SK-N-SH (cell line): ENCODE results near the gene CEP112. TPM values are rescaled to one million over a fixed set of nuclear protein-coding genes. Genes with fewer than 3 reads are reported as not detected.

Source experiments
- CTCF ChIA-PET: fragments of 300-600, 350-600 bp; formaldehyde crosslinking; extraction: SDS; loops from one replicate; lab custom pipeline; 2021; lab: Yijun Ruan, JAX
- POLR2A ChIA-PET: fragments of 350-600 bp; sonication (Branson Sonifier 250); formaldehyde crosslinking; extraction: SDS; loops from one replicate; lab custom pipeline; 2020; ENCODE audit warnings: antibody characterized with exemption, inconsistent platforms; lab: Yijun Ruan, JAX
- DNase-seq: peaks from one replicate; pipeline ENCODE4 v3.0.0; 2012
- H2AFZ ChIP-seq: fragments of 200-600 bp; sonication (generic); 2 replicates; pipeline ENCODE4 v1.8.1; 2016; ENCODE audit warnings: antibody characterized with exemption, mild to moderate bottlenecking, low read depth
- H3F3A ChIP-seq: fragments of 200-600 bp; sonication (generic); replicated peaks from 2 replicates; pipeline ENCODE3; 2016; ENCODE audit warnings: antibody characterized with exemption, mild to moderate bottlenecking; ENCODE audit not compliant: insufficient read depth
- H3K27ac ChIP-seq, 2 experiments: fragments of 200-500 bp in 1 of 2; fragments of 200-600 bp in 1 of 2; sonication (Bioruptor generic) in 1 of 2; sonication (generic), shearing (Covaris generic) in 1 of 2; 2 replicates each; pipeline versions ENCODE4 v1.5.1 to v1.6.1; 2014 to 2016; ENCODE audit warnings: low read depth in 2 of 2, inconsistent platforms in 1 of 2, low read length in 1 of 2, mild to moderate bottlenecking in 1 of 2, mixed read lengths in 1 of 2
- H3K27me3 ChIP-seq: fragments of 200-600 bp; sonication (generic), shearing (Covaris generic); 2 replicates; pipeline ENCODE4 v1.6.1; 2016; ENCODE audit warnings: mixed run types; ENCODE audit not compliant: insufficient read depth
- H3K36me3 ChIP-seq, 2 experiments: fragments of 200-500 bp in 1 of 2; fragments of 200-600 bp in 1 of 2; sonication (Bioruptor generic) in 1 of 2; sonication (generic) in 1 of 2; replicated peaks in 1 of 2; 2 replicates each; pipeline versions ENCODE3 to v1.5.1; 2014 to 2016; ENCODE audit warnings: low read length in 1 of 2, mild to moderate bottlenecking in 1 of 2; ENCODE audit not compliant: insufficient read depth in 2 of 2, control insufficient read depth in 1 of 2
- H3K4me1 ChIP-seq, 2 experiments: fragments of 200-500 bp in 1 of 2; fragments of 200-600 bp in 1 of 2; sonication (Bioruptor generic) in 1 of 2; sonication (generic), shearing (Covaris generic) in 1 of 2; 2 replicates each; pipeline versions ENCODE4 v1.5.1 to v1.6.1; 2014 to 2016; ENCODE audit warnings: low read depth in 1 of 2, low read length in 1 of 2, mixed run types in 1 of 2; ENCODE audit not compliant: insufficient read depth in 2 of 2, control insufficient read depth in 1 of 2
- H3K4me2 ChIP-seq: fragments of 200-600 bp; sonication (generic), shearing (Covaris generic); 2 replicates; pipeline ENCODE4 v1.6.1; 2017; ENCODE audit warnings: mixed run types
- H3K4me3 ChIP-seq, 2 experiments: fragments of 200-500 bp in 1 of 2; fragments of 200-600 bp in 1 of 2; sonication (Bioruptor generic) in 1 of 2; sonication (generic), shearing (Covaris generic) in 1 of 2; 2 replicates each; pipeline versions ENCODE4 v1.5.1 to v1.8.1; 2014 to 2016; ENCODE audit warnings: low read depth in 2 of 2, inconsistent platforms in 1 of 2, low read length in 1 of 2, mild to moderate bottlenecking in 1 of 2, mixed read lengths in 1 of 2, moderate library complexity in 1 of 2
- H3K79me2 ChIP-seq: fragments of 200-600 bp; sonication (generic); 2 replicates; pipeline ENCODE4 v1.8.1; 2017; ENCODE audit warnings: mild to moderate bottlenecking; ENCODE audit not compliant: insufficient read depth
- H3K9ac ChIP-seq: fragments of 200-600 bp; sonication (generic); 2 replicates; pipeline ENCODE4 v1.6.1; 2017; ENCODE audit warnings: mixed run types
- H3K9me2 ChIP-seq: fragments of 200-600 bp; sonication (generic); 2 replicates; pipeline ENCODE4 v1.6.1; 2017; ENCODE audit warnings: mixed run types
- H3K9me3 ChIP-seq: fragments of 200-600 bp; sonication (generic); 2 replicates; pipeline ENCODE4 v1.6.1; 2017; ENCODE audit warnings: mixed run types, mild to moderate bottlenecking, moderate library complexity
- H4K20me1 ChIP-seq: fragments of 200-600 bp; sonication (generic); 2 replicates; pipeline ENCODE4 v1.6.1; 2017; ENCODE audit warnings: mild to moderate bottlenecking, mixed run types; ENCODE audit not compliant: insufficient read depth
- ELF1 ChIP-seq: IDR thresholded peaks from 2 replicates; pipeline ENCODE4 v1.4.0; 2012
- EP300 ChIP-seq, 2 experiments: IDR thresholded peaks; 2 replicates each; pipeline versions ENCODE4 v1.4.0 to v1.6.1; 2012; ENCODE audit warnings: borderline replicate concordance in 1 of 2, low read depth in 1 of 2, low read length in 1 of 2
- EZH2phosphoT487 ChIP-seq: fragments of 200-600 bp; sonication (generic); IDR thresholded peaks from 2 replicates; pipeline ENCODE4 v1.6.1; 2017; ENCODE audit warnings: low read depth, mixed run types, mild to moderate bottlenecking, antibody characterized with exemption, moderate library complexity, borderline replicate concordance
- FOXJ3 ChIP-seq: sonication (generic); formaldehyde crosslinking; IDR thresholded peaks from 2 replicates; pipeline ENCODE4 v1.5.1; 2020; ENCODE audit warnings: mild to moderate bottlenecking, missing genetic modification reagents
- FOXM1 ChIP-seq: IDR thresholded peaks from 2 replicates; pipeline ENCODE4 v1.4.0; 2012; ENCODE audit warnings: low read depth, mild to moderate bottlenecking
- GABPA ChIP-seq: IDR thresholded peaks from 2 replicates; pipeline ENCODE4 v1.4.0; 2012; ENCODE audit warnings: low read depth, mild to moderate bottlenecking
- GATA2 ChIP-seq: sonication (generic); formaldehyde crosslinking; IDR thresholded peaks from 2 replicates; pipeline ENCODE4 v1.5.0; 2020; ENCODE audit warnings: mild to moderate bottlenecking, missing genetic modification reagents
- MXI1 ChIP-seq: IDR thresholded peaks from 2 replicates; pipeline ENCODE4 v1.6.1; 2012; ENCODE audit warnings: mild to moderate bottlenecking, low read depth, low read length, improper control_type of control experiment
- NFIC ChIP-seq: IDR thresholded peaks from 2 replicates; pipeline ENCODE4 v1.4.0; 2012; ENCODE audit warnings: borderline replicate concordance
- NRF1 ChIP-seq: IDR thresholded peaks from 2 replicates; pipeline ENCODE4 v1.6.1; 2012; ENCODE audit warnings: low read depth, mild to moderate bottlenecking, low read length
- POLR2AphosphoS5 ChIP-seq: IDR thresholded peaks from 2 replicates; pipeline ENCODE4 v1.6.1; 2012; ENCODE audit warnings: low read depth, low read length
- RAD21 ChIP-seq: IDR thresholded peaks from 2 replicates; pipeline ENCODE4 v1.6.1; 2012; ENCODE audit warnings: mild to moderate bottlenecking, low read length
- SMC3 ChIP-seq: IDR thresholded peaks from 2 replicates; pipeline ENCODE4 v1.6.1; 2012; ENCODE audit warnings: low read depth, low read length, improper control_type of control experiment
- TAF1 ChIP-seq: IDR thresholded peaks from 2 replicates; pipeline ENCODE4 v1.6.1; 2012; ENCODE audit warnings: low read depth, mild to moderate bottlenecking, low read length, moderate library complexity, borderline replicate concordance
- TCF12 ChIP-seq: IDR thresholded peaks from 2 replicates; pipeline ENCODE4 v1.4.0; 2012
- WGBS: methylation state at CpG from one replicate; pipeline ENCODE4 v1.1.6; 2017; ENCODE audit warnings: low lambda C conversion rate; 5-methylcytosine and 5-hydroxymethylcytosine counted together
- polyA plus RNA-seq, 3 experiments: library from polyadenylated mRNA; depleted of rRNA; stranded (reverse); fragments of >200 nt; gene quantifications; 2 replicates each; pipeline ENCODE4 v1.2.3, GENCODE V29; 2012
- TF ChIP-seq, protein P1 (sequence below): fragments of 150-350 bp; IDR thresholded peaks from 2 replicates; pipeline ENCODE4 v1.6.1; 2017; ENCODE audit warnings: antibody characterized with exemption, low read length, low read depth, borderline replicate concordance
- TF ChIP-seq, protein P2 (sequence below): fragments of 150-350 bp; IDR thresholded peaks from 2 replicates; pipeline ENCODE4 v1.6.1; 2016; ENCODE audit warnings: mild to moderate bottlenecking, low read depth, low read length
- TF ChIP-seq, protein P3 (sequence below): IDR thresholded peaks from 2 replicates; pipeline ENCODE4 v1.4.0; 2012; ENCODE audit warnings: low read depth, borderline replicate concordance
- TF ChIP-seq, protein P4 (sequence below): fragments of 200-600 bp; sonication (generic); IDR thresholded peaks from 2 replicates; pipeline ENCODE4 v1.6.1; 2017; ENCODE audit warnings: antibody characterized with exemption, mild to moderate bottlenecking, moderate library complexity

Gene CEP112
- polyA plus RNA-seq, 1 of the 3 experiments (the other 2 are of a cell fraction): 7.9 TPM

DNA sequence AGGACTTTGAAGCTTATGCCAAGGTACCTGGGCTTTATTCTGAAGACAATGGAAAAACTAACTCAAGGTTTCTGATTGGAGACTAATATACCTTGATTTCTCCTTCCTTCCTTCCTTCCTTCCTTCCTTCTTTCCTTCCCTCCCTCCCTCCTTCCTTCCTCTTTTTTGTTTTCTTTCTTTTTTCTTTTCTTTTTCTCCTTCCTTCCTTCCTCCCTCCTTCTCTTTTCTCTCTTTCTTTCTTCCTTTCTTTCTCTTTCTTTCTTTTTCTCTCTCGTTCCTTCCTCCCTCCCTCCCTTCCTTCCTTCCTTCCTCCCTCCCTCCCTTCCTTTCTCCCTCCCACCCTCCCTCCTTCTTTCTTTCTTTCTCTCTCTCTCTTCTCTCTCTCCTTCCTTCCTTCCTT, 531.9 kb downstream of the CEP112 start:
- Histone ChIP-seq H3K27ac (no peak overlapping the region), H3K4me1 (no peaks in the 10 kb centered on the region), H3K4me2 (no peak overlapping the region), H4K20me1 (no peaks in the 10 kb centered on the region), H3K36me3 (no peaks in the 10 kb centered on the region), H3K27me3 (no peaks in the 10 kb centered on the region), H3F3A (no peaks in the 10 kb centered on the region), H3K4me3 (no peak overlapping the region), H3K79me2 (no peaks in the 10 kb centered on the region), H3K9me3 (no peaks in the 10 kb centered on the region), H3K9ac (no peak overlapping the region), H2AFZ (no peak overlapping the region), H3K9me2 (no peaks in the 10 kb centered on the region)
- CTCF ChIA-PET: no interaction called here
- POLR2A ChIA-PET: no interaction called here
- WGBS: 78% methylated on average over 1 of the region's 1 CpG
- DNase-seq: no peak
- no peak for TF ChIP-seq SMC3
- TF ChIP-seq FOXJ3 (CRISPR knock-in tag): no peak
- no peak for TF ChIP-seq POLR2AphosphoS5
- no peak for TF ChIP-seq MXI1
- no peak for TF ChIP-seq GABPA
- no peak for TF ChIP-seq GATA2 (CRISPR knock-in tag)
- no peak for TF ChIP-seq NFIC
- TF ChIP-seq TAF1: no peak
- TF ChIP-seq, protein P1, sequence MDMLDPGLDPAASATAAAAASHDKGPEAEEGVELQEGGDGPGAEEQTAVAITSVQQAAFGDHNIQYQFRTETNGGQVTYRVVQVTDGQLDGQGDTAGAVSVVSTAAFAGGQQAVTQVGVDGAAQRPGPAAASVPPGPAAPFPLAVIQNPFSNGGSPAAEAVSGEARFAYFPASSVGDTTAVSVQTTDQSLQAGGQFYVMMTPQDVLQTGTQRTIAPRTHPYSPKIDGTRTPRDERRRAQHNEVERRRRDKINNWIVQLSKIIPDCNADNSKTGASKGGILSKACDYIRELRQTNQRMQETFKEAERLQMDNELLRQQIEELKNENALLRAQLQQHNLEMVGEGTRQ: no peak
- no peak for TF ChIP-seq EP300 (IDR thresholded peaks at IDR 0.05; ENCODE audit: borderline replicate concordance in 1 of 2, low read depth in 1 of 2, low read length in 1 of 2)
- TF ChIP-seq, protein P2, sequence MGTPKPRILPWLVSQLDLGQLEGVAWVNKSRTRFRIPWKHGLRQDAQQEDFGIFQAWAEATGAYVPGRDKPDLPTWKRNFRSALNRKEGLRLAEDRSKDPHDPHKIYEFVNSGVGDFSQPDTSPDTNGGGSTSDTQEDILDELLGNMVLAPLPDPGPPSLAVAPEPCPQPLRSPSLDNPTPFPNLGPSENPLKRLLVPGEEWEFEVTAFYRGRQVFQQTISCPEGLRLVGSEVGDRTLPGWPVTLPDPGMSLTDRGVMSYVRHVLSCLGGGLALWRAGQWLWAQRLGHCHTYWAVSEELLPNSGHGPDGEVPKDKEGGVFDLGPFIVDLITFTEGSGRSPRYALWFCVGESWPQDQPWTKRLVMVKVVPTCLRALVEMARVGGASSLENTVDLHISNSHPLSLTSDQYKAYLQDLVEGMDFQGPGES: no peak
- TF ChIP-seq TCF12: no peak
- no peak for TF ChIP-seq NRF1

DNA sequence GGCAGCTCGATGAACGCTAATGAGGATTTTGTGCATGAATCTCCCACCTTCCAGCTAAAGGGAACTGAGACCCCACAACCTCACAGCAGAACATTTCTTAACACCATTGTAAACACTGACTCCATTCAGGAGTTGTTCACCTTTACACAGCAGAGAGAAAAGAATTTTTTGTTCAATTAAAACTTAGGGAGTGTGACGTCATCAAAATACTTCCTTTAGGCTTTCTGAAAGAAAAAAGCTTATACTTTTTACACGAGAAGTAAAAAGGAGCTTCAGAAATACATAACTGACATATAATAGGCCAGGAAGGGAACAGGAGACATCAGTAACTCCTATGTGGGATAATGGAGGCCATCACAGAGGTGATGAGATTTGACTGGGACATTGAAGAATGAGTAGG, 532.4 kb downstream of the CEP112 start:
- Histone ChIP-seq H3K4me2 (no peak overlapping the region), H3K27me3 (no peaks in the 10 kb centered on the region), H3K4me1 (no peaks in the 10 kb centered on the region), H3F3A (no peaks in the 10 kb centered on the region), H3K9me2 (no peaks in the 10 kb centered on the region), H3K9ac (no peak overlapping the region), H2AFZ (no peak overlapping the region), H4K20me1 (no peaks in the 10 kb centered on the region), H3K79me2 (no peaks in the 10 kb centered on the region), H3K36me3 (no peaks in the 10 kb centered on the region), H3K9me3 (no peaks in the 10 kb centered on the region), H3K4me3 (no peak overlapping the region), H3K27ac (no peak overlapping the region)
- 93% methylated on average over 4 of the region's 4 CpGs for WGBS
- no peak for DNase-seq
- no peak for TF ChIP-seq FOXJ3 (CRISPR knock-in tag)
- TF ChIP-seq EP300 (IDR thresholded peaks at IDR 0.05; ENCODE audit: borderline replicate concordance in 1 of 2, low read depth in 1 of 2, low read length in 1 of 2): no peak
- TF ChIP-seq EZH2phosphoT487: no peak
- no peak for TF ChIP-seq ELF1
- no peak for TF ChIP-seq TCF12
- no peak for TF ChIP-seq RAD21
- no peak for TF ChIP-seq GABPA
- TF ChIP-seq TAF1: no peak
- TF ChIP-seq, protein P3, sequence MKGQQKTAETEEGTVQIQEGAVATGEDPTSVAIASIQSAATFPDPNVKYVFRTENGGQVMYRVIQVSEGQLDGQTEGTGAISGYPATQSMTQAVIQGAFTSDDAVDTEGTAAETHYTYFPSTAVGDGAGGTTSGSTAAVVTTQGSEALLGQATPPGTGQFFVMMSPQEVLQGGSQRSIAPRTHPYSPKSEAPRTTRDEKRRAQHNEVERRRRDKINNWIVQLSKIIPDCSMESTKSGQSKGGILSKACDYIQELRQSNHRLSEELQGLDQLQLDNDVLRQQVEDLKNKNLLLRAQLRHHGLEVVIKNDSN: no peak
- TF ChIP-seq, protein P4, sequence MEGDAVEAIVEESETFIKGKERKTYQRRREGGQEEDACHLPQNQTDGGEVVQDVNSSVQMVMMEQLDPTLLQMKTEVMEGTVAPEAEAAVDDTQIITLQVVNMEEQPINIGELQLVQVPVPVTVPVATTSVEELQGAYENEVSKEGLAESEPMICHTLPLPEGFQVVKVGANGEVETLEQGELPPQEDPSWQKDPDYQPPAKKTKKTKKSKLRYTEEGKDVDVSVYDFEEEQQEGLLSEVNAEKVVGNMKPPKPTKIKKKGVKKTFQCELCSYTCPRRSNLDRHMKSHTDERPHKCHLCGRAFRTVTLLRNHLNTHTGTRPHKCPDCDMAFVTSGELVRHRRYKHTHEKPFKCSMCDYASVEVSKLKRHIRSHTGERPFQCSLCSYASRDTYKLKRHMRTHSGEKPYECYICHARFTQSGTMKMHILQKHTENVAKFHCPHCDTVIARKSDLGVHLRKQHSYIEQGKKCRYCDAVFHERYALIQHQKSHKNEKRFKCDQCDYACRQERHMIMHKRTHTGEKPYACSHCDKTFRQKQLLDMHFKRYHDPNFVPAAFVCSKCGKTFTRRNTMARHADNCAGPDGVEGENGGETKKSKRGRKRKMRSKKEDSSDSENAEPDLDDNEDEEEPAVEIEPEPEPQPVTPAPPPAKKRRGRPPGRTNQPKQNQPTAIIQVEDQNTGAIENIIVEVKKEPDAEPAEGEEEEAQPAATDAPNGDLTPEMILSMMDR: no peak
- TF ChIP-seq NRF1: no peak
- no peak for TF ChIP-seq FOXM1
- TF ChIP-seq SMC3: no peak
- POLR2A ChIA-PET: no interaction called here
- CTCF ChIA-PET: no interaction called here
